Mesendoderm (in vitro differentiated cells): ENCODE measurements around the gene MXD3.

ENCODE experiments used
- DNase-seq: peaks from one replicate; pipeline ENCODE4 v3.0.0; 2013
- H2AK5ac ChIP-seq: 2 replicates; pipeline ENCODE4 v1.6.1; 2013; ENCODE audit warnings: low read length, inconsistent platforms
- H2BK120ac ChIP-seq: 2 replicates; pipeline ENCODE4 v1.6.1; 2013; ENCODE audit warnings: low read depth, mild to moderate bottlenecking, low read length, moderate library complexity, mixed read lengths
- H2BK15ac ChIP-seq: replicated peaks from 2 replicates; pipeline ENCODE4 v1.6.1; 2013; ENCODE audit warnings: low read depth, mild to moderate bottlenecking, moderate library complexity
- H2BK5ac ChIP-seq: 2 replicates; pipeline ENCODE4 v1.6.1; 2013; ENCODE audit warnings: low read length, inconsistent platforms
- H3K18ac ChIP-seq: 2 replicates; pipeline ENCODE4 v1.6.1; 2013; ENCODE audit warnings: mild to moderate bottlenecking, low read length, mixed read lengths
- H3K23ac ChIP-seq: one replicate; pipeline ENCODE4 v1.6.1; 2013; ENCODE audit warnings: low read length
- H3K27ac ChIP-seq: 2 replicates; pipeline ENCODE4 v1.5.1; 2013; ENCODE audit warnings: low read depth, mild to moderate bottlenecking, inconsistent platforms, low read length, moderate library complexity
- H3K27me3 ChIP-seq: 2 replicates; pipeline ENCODE4 v1.6.1; 2013; ENCODE audit warnings: low read length, control low read depth, mild to moderate bottlenecking, inconsistent platforms; ENCODE audit not compliant: insufficient read depth, poor library complexity
- H3K36me3 ChIP-seq: 2 replicates; pipeline ENCODE4 v1.6.1; 2013; ENCODE audit warnings: low read length, inconsistent platforms; ENCODE audit not compliant: control insufficient read depth, insufficient read depth
- H3K4ac ChIP-seq: one replicate; pipeline ENCODE4 v1.6.1; 2013; ENCODE audit warnings: low read depth, mild to moderate bottlenecking, low read length, moderate library complexity
- H3K4me1 ChIP-seq: 2 replicates; pipeline ENCODE4 v1.6.1; 2013; ENCODE audit warnings: low read depth, low read length, inconsistent platforms; ENCODE audit not compliant: control insufficient read depth
- H3K4me2 ChIP-seq: 2 replicates; pipeline ENCODE4 v1.6.1; 2013; ENCODE audit warnings: low read length
- H3K4me3 ChIP-seq: 2 replicates; pipeline ENCODE4 v1.5.1; 2013; ENCODE audit warnings: mild to moderate bottlenecking, low read length
- H3K56ac ChIP-seq: one replicate; pipeline ENCODE4 v1.6.1; 2013; ENCODE audit warnings: low read length
- H3K79me1 ChIP-seq: 2 replicates; pipeline ENCODE4 v1.6.1; 2013; ENCODE audit warnings: low read length, inconsistent platforms
- H3K79me2 ChIP-seq: 2 replicates; pipeline ENCODE4 v1.6.1; 2013; ENCODE audit warnings: mild to moderate bottlenecking, low read length; ENCODE audit not compliant: control insufficient read depth, insufficient read depth
- H3K9ac ChIP-seq: 2 replicates; pipeline ENCODE4 v1.6.1; 2013; ENCODE audit warnings: low read length, inconsistent platforms
- H4K5ac ChIP-seq: one replicate; pipeline ENCODE4 v1.6.1; 2013; ENCODE audit warnings: low read length
- H4K8ac ChIP-seq: one replicate; pipeline ENCODE4 v1.6.1; 2013; ENCODE audit warnings: low read depth, mild to moderate bottlenecking, control low read depth, low read length, moderate library complexity
- WGBS: extraction: QIAGEN DNeasy Blood & Tissue Kit; methylation state at CpG from one replicate; pipeline ENCODE4 v1.1.7; 2013; ENCODE audit warnings: low lambda C conversion rate, missing lambda C conversion rate; ENCODE audit not compliant: insufficient coverage; ENCODE audit errors: extremely low coverage; 5-methylcytosine and 5-hydroxymethylcytosine counted together

MXD3 gene

DNA sequence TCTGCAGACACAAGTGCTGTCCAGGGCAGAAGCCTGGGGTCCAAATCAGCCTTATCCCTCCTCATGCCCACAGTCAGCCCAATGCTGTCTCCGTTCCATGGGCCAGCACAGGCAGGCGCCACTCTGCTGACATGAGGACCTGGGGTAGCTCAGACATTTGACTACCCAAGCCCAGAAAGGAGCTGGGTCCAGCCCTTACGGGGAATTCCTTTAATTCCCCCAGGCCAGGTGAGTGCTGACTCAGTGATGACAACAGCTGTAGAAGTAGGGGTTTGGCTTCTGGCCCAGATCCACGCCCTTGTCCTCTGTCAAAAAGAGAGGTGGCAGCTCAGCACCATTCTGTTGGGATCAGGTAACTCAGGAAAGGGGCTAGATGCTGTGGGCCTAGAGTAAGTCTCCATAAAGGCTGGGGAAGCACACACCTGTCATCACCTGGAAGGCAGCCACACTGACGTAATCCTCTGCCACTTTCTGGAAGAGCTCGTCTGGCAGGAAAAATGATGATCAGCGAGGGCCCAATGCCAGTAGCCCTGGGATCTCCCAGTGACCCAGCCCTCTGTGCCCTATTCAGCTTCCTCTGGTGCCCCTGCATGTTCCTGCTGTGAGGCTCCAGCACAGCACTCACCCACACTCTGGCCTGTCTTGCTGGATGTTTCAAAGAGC is 10.1 kb downstream of the MXD3 start:
- H3K4ac ChIP-seq, result no peak overlapping the region
- no peak overlapping the region for H3K9ac ChIP-seq
- no peak overlapping the region for H4K8ac ChIP-seq
- no peak overlapping the region for H3K27ac ChIP-seq
- no peak overlapping the region for H2BK120ac ChIP-seq
- peaks cover 18% of the 10 kb centered on the region for H3K79me2 ChIP-seq
- H2BK5ac ChIP-seq, result no peak overlapping the region
- H3K56ac ChIP-seq, result no peak overlapping the region
- H2BK15ac ChIP-seq, result no peak overlapping the region
- no peak overlapping the region for H3K23ac ChIP-seq
- no peak overlapping the region for H4K5ac ChIP-seq
- no CpG with 5 or more reads among the region's 7 CpGs for WGBS
- peaks cover 10% of the 10 kb centered on the region for H3K79me1 ChIP-seq
- H3K4me2 ChIP-seq, result no peak overlapping the region
- H3K4me3 ChIP-seq, result no peak overlapping the region
- no peaks in the 10 kb centered on the region for H3K27me3 ChIP-seq
- no peak overlapping the region for H2AK5ac ChIP-seq
- H3K4me1 ChIP-seq, result peaks cover 4% of the 10 kb centered on the region
- peak; percentile 55 for DNase-seq
- H3K18ac ChIP-seq, result no peak overlapping the region
- peaks cover 3% of the 10 kb centered on the region for H3K36me3 ChIP-seq

DNA sequence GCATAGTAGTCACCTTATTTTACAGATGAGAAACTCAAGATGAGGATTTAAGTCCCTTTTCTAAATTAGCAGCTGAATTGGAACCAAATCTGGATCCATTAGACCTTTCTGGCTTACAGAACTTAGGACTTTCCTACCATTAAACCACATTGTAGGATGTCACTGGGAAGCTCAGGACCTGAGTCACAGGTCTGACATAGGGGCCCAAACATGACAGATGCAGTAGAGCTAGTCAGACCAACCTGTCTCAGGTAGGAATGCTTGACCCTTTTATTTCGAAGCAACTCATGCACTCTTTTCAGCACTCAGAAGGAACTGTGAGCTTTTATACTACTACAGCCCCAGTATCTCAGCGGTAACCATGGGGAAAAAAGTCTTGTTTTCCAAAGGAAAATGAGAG is 10.7 kb downstream of the MXD3 start:
- H2AK5ac ChIP-seq, result no peak overlapping the region
- H2BK5ac ChIP-seq, result no peak overlapping the region
- no peak overlapping the region for H3K4me2 ChIP-seq
- H3K4me1 ChIP-seq, result peaks cover 4% of the 10 kb centered on the region
- H3K27me3 ChIP-seq, result no peaks in the 10 kb centered on the region
- no peak overlapping the region for H2BK120ac ChIP-seq
- H3K18ac ChIP-seq, result no peak overlapping the region
- H3K9ac ChIP-seq, result no peak overlapping the region
- peaks cover 10% of the 10 kb centered on the region for H3K79me1 ChIP-seq
- peaks cover 18% of the 10 kb centered on the region for H3K79me2 ChIP-seq
- WGBS, result no CpG with 5 or more reads among the region's 2 CpGs
- DNase-seq, result no peak
- no peak overlapping the region for H3K4me3 ChIP-seq
- H3K56ac ChIP-seq, result no peak overlapping the region
- H3K36me3 ChIP-seq, result peaks cover under 1% of the 10 kb centered on the region
- H4K8ac ChIP-seq, result no peak overlapping the region
- no peak overlapping the region for H3K27ac ChIP-seq
- H3K4ac ChIP-seq, result no peak overlapping the region
- H4K5ac ChIP-seq, result no peak overlapping the region
- H3K23ac ChIP-seq, result no peak overlapping the region
- no peak overlapping the region for H2BK15ac ChIP-seq

- H3K4me1 ChIP-seq, result peaks cover 4% of the 10 kb centered on the region
- no peak overlapping the region for H3K4me3 ChIP-seq
- H3K4ac ChIP-seq, result no peak overlapping the region
- H2BK15ac ChIP-seq, result no peak overlapping the region
- H3K9ac ChIP-seq, result no peak overlapping the region
- no peaks in the 10 kb centered on the region for H3K36me3 ChIP-seq
- H2BK5ac ChIP-seq, result no peak overlapping the region
- no CpG with 5 or more reads among the region's 4 CpGs for WGBS
- H3K56ac ChIP-seq, result no peak overlapping the region
- H3K79me2 ChIP-seq, result peaks cover 15% of the 10 kb centered on the region
- H3K27me3 ChIP-seq, result no peaks in the 10 kb centered on the region
- H2AK5ac ChIP-seq, result no peak overlapping the region
- peak; percentile 83 for DNase-seq
- no peak overlapping the region for H3K23ac ChIP-seq
- H2BK120ac ChIP-seq, result no peak overlapping the region
- no peak overlapping the region for H3K4me2 ChIP-seq
- no peak overlapping the region for H4K5ac ChIP-seq
- H3K27ac ChIP-seq, result no peak overlapping the region
- H3K79me1 ChIP-seq, result peaks cover 8% of the 10 kb centered on the region
- no peak overlapping the region for H3K18ac ChIP-seq
- H4K8ac ChIP-seq, result no peak overlapping the region
These were observed 11.3 kb downstream of the MXD3 start for GRCh38 chr5:177300236-177300880.

DNA sequence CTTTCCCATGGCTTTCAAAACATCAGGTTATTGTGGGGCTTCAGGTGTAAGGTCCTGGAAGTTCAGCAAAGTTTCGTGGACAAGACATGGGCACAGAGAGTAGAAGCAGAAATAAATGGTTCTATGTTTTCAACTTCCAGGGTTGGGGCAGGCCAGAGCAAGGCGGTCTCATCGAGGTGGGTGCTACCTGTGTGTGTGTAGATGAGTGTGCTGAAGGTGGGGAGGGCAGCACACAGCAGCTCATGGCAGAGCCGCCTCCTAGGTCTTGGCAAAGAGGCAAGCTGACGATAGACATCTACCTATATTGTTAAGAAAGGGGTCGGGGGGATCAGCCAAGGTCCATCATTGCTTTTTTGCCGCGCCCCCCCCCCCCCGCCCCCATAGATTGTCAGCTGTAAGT is 12.0 kb downstream of the MXD3 start:
- WGBS, result no CpG with 5 or more reads among the region's 9 CpGs
- H3K18ac ChIP-seq, result no peak overlapping the region
- H3K79me1 ChIP-seq, result peaks cover 4% of the 10 kb centered on the region
- no peak overlapping the region for H2BK5ac ChIP-seq
- H3K4me1 ChIP-seq, result peaks cover 1% of the 10 kb centered on the region
- no peak overlapping the region for H3K4me2 ChIP-seq
- no peaks in the 10 kb centered on the region for H3K36me3 ChIP-seq
- no peak overlapping the region for H2AK5ac ChIP-seq
- no peak for DNase-seq
- no peak overlapping the region for H3K9ac ChIP-seq
- H3K56ac ChIP-seq, result no peak overlapping the region
- no peak overlapping the region for H4K5ac ChIP-seq
- peaks cover 9% of the 10 kb centered on the region for H3K79me2 ChIP-seq
- no peak overlapping the region for H2BK15ac ChIP-seq
- H3K4me3 ChIP-seq, result no peak overlapping the region
- no peaks in the 10 kb centered on the region for H3K27me3 ChIP-seq
- no peak overlapping the region for H3K4ac ChIP-seq
- no peak overlapping the region for H3K23ac ChIP-seq
- H4K8ac ChIP-seq, result no peak overlapping the region
- H3K27ac ChIP-seq, result no peak overlapping the region
- H2BK120ac ChIP-seq, result no peak overlapping the region

- no CpG with 5 or more reads among the region's 2 CpGs for WGBS
- H3K27me3 ChIP-seq, result no peaks in the 10 kb centered on the region
- no peak overlapping the region for H3K4me2 ChIP-seq
- no peak overlapping the region for H3K56ac ChIP-seq
- H3K4ac ChIP-seq, result no peak overlapping the region
- no peaks in the 10 kb centered on the region for H3K4me1 ChIP-seq
- no peak overlapping the region for H2BK120ac ChIP-seq
- H2BK5ac ChIP-seq, result no peak overlapping the region
- no peaks in the 10 kb centered on the region for H3K79me2 ChIP-seq
- H3K27ac ChIP-seq, result no peak overlapping the region
- no peak overlapping the region for H4K8ac ChIP-seq
- no peak overlapping the region for H4K5ac ChIP-seq
- no peak overlapping the region for H3K23ac ChIP-seq
- no peak overlapping the region for H3K9ac ChIP-seq
- no peak overlapping the region for H2AK5ac ChIP-seq
- H3K36me3 ChIP-seq, result peaks cover 6% of the 10 kb centered on the region
- no peak overlapping the region for H3K4me3 ChIP-seq
- peak; percentile 32 for DNase-seq
- H2BK15ac ChIP-seq, result no peak overlapping the region
- no peak overlapping the region for H3K18ac ChIP-seq
- peaks cover 4% of the 10 kb centered on the region for H3K79me1 ChIP-seq
These were observed 13.8 kb downstream of the MXD3 start for GRCh38 chr5:177297922-177298321.
